T follicular helper cell (primary cell): ENCODE data around the gene TRA2A.
"Not testable (repeated sequence)": the region's sequence is repeated elsewhere in the genome, so short reads cannot be mapped to it uniquely, and the experiment has no call there.

Experiments used
- DNase-seq: peaks from one replicate; pipeline ENCODE4 v3.0.0-alpha.2; 2020; ENCODE audit warnings: low read depth
- total RNA-seq, 2 experiments: gene quantifications; one replicate each; lab custom pipeline; 2026; lab: John Stamatoyannopoulos, UW

Gene TRA2A
- 63.8 to 77.1 reads per million in 2 experiments for total RNA-seq

GRCh38 chr7:23531794-23532489, at the start of gene TRA2A:
TSS of gene TRA2A (minus strand) at chr7:23531981. CDS start at chr7:23531824, 157 bp downstream.
- peak; percentile 95 for DNase-seq

GRCh38 chr7:23570592-23571200, 38.9 kb upstream of the TRA2A start:
- DNase-seq: peak; percentile 58

- DNase-seq: no peak
Observed at GRCh38 chr7:23558303-23558702, 26.5 kb upstream of the TRA2A start.

GRCh38 chr7:23547662-23548061, 15.9 kb upstream of the TRA2A start:
- DNase-seq: no peak

GRCh38 chr7:23546897-23547572, 15.3 kb upstream of the TRA2A start:
- DNase-seq: peak; percentile 72

GRCh38 chr7:23545493-23545892, 13.7 kb upstream of the TRA2A start:
- DNase-seq: no peak

GRCh38 chr7:23544913-23545354, 13.2 kb upstream of the TRA2A start:
- no peak for DNase-seq

GRCh38 chr7:23542752-23543151, 11.0 kb upstream of the TRA2A start:
- DNase-seq: no peak

- DNase-seq: no peak
Observed at GRCh38 chr7:23539494-23539907, 7.7 kb upstream of the TRA2A start.

GRCh38 chr7:23538301-23538700, 6.5 kb upstream of the TRA2A start:
- no peak for DNase-seq

GRCh38 chr7:23533238-23533604, 1.4 kb upstream of the TRA2A start:
- DNase-seq: no peak

- no peak for DNase-seq
Observed at GRCh38 chr7:23532490-23533237, 883 bp upstream of the TRA2A start.

- peak; percentile 25 for DNase-seq
Observed at GRCh38 chr7:23531050-23531793, 559 bp downstream of the TRA2A start.

GRCh38 chr7:23530405-23530804, 1.4 kb downstream of the TRA2A start:
- peak; percentile 25 for DNase-seq

GRCh38 chr7:23529262-23529859, 2.4 kb downstream of the TRA2A start:
- no peak for DNase-seq

- DNase-seq: not testable (repeated sequence)
Observed at GRCh38 chr7:23525611-23526010, 6.2 kb downstream of the TRA2A start.

GRCh38 chr7:23524473-23524872, 7.3 kb downstream of the TRA2A start:
- no peak for DNase-seq

GRCh38 chr7:23523486-23524075, 8.2 kb downstream of the TRA2A start:
- no peak for DNase-seq

- no peak for DNase-seq
Observed at GRCh38 chr7:23520582-23520981, 11.2 kb downstream of the TRA2A start.

GRCh38 chr7:23514755-23515154, 17.0 kb downstream of the TRA2A start:
- no peak for DNase-seq

- not testable (repeated sequence) for DNase-seq
Observed at GRCh38 chr7:23513746-23514145, 18.0 kb downstream of the TRA2A start.
